ENCODE data around the gene CCL8.

Gene CCL8

GRCh38 chr17:34319039-34319483, at the start of gene CCL8:
Gene CCL8 (plus strand): TSS chr17:34319435. CDS start chr17:34319502, 67 bp downstream.
- no peak for DNase-seq (ENCODE audit: low read depth)

- no peak for DNase-seq (ENCODE audit: low read depth)
These were observed 49.3 kb upstream of the CCL8 start, which contains the start of gene CCL7 for GRCh38 chr17:34269969-34270368. Gene CCL7 (plus strand): TSS chr17:34270221. CDS start chr17:34270291, 70 bp downstream.

- no peak for DNase-seq (ENCODE audit: low read depth)
These were observed 43.4 kb upstream of the CCL8 start for GRCh38 chr17:34275881-34276280.

GRCh38 chr17:34276826-34277225, 42.4 kb upstream of the CCL8 start:
- DNase-seq (ENCODE audit: low read depth) = no peak

GRCh38 chr17:34283571-34283970, 35.7 kb upstream of the CCL8 start:
- no peak for DNase-seq (ENCODE audit: low read depth)

- DNase-seq (ENCODE audit: low read depth) = no peak
These were observed 33.9 kb upstream of the CCL8 start, which contains the start of gene CCL11 for GRCh38 chr17:34285286-34285792. Gene CCL11 (plus strand): TSS chr17:34285742. CDS start chr17:34285809, 67 bp downstream.

- no peak for DNase-seq (ENCODE audit: low read depth)
These were observed 31.4 kb upstream of the CCL8 start for GRCh38 chr17:34287875-34288274.

GRCh38 chr17:34290586-34290985, 28.6 kb upstream of the CCL8 start:
- DNase-seq (ENCODE audit: low read depth) = no peak

- DNase-seq (ENCODE audit: low read depth) = no peak
These were observed 27.4 kb upstream of the CCL8 start for GRCh38 chr17:34291721-34292348.

- DNase-seq (ENCODE audit: low read depth) = no peak
These were observed 20.2 kb upstream of the CCL8 start for GRCh38 chr17:34299027-34299426.

GRCh38 chr17:34299956-34300577, 19.2 kb upstream of the CCL8 start:
- DNase-seq (ENCODE audit: low read depth) = no peak

GRCh38 chr17:34300652-34301370, 18.4 kb upstream of the CCL8 start:
- no peak for DNase-seq (ENCODE audit: low read depth)

- no peak for DNase-seq (ENCODE audit: low read depth)
These were observed 17.2 kb upstream of the CCL8 start for GRCh38 chr17:34301986-34302385.

GRCh38 chr17:34302636-34303035, 16.6 kb upstream of the CCL8 start:
- no peak for DNase-seq (ENCODE audit: low read depth)

GRCh38 chr17:34303606-34304005, 15.6 kb upstream of the CCL8 start:
- DNase-seq (ENCODE audit: low read depth) = no peak

- DNase-seq (ENCODE audit: low read depth) = no peak
These were observed 14.2 kb upstream of the CCL8 start for GRCh38 chr17:34305061-34305460.

GRCh38 chr17:34305606-34306005, 13.6 kb upstream of the CCL8 start:
- no peak for DNase-seq (ENCODE audit: low read depth)

GRCh38 chr17:34306466-34306865, 12.8 kb upstream of the CCL8 start:
- no peak for DNase-seq (ENCODE audit: low read depth)

- DNase-seq (ENCODE audit: low read depth) = no peak
These were observed 12.1 kb upstream of the CCL8 start for GRCh38 chr17:34307110-34307509.

GRCh38 chr17:34308371-34308770, 10.9 kb upstream of the CCL8 start:
- DNase-seq (ENCODE audit: low read depth) = no peak

GRCh38 chr17:34311291-34311690, 7.9 kb upstream of the CCL8 start:
- no peak for DNase-seq (ENCODE audit: low read depth)

- DNase-seq (ENCODE audit: low read depth) = no peak
These were observed 7.2 kb upstream of the CCL8 start for GRCh38 chr17:34312080-34312479.

GRCh38 chr17:34313164-34313563, 6.1 kb upstream of the CCL8 start:
- DNase-seq (ENCODE audit: low read depth) = no peak

Data from T-helper 22 cell (primary cell).